ENCODE results near the gene TBCK.
A peak's percentile ranks its signal among the peaks of the same experiment; 100 is the strongest.
"Not testable (repeated sequence)": the region's sequence is repeated elsewhere in the genome, so short reads cannot be mapped to it uniquely, and the experiment has no call there.

Gene TBCK

GRCh38 chr4:106321168-106321567, 5.2 kb upstream of the TBCK start:
- not testable (repeated sequence) for DNase-seq

- DNase-seq = no peak
Observed at GRCh38 chr4:106320235-106320634, 4.2 kb upstream of the TBCK start.

- no peak for DNase-seq
Observed at GRCh38 chr4:106318511-106318910, 2.5 kb upstream of the TBCK start.

GRCh38 chr4:106317815-106318214, 1.8 kb upstream of the TBCK start:
- no peak for DNase-seq

GRCh38 chr4:106316773-106317409, 882 bp upstream of the TBCK start:
- DNase-seq = no peak

GRCh38 chr4:106315476-106315967, 487 bp downstream of the TBCK start:
- DNase-seq = peak; percentile 58

GRCh38 chr4:106314960-106315359, 1.0 kb downstream of the TBCK start:
- DNase-seq = no peak

- DNase-seq = no peak
Observed at GRCh38 chr4:106312997-106313522, 2.9 kb downstream of the TBCK start.

GRCh38 chr4:106312377-106312776, 3.6 kb downstream of the TBCK start:
- DNase-seq = no peak

DNA sequence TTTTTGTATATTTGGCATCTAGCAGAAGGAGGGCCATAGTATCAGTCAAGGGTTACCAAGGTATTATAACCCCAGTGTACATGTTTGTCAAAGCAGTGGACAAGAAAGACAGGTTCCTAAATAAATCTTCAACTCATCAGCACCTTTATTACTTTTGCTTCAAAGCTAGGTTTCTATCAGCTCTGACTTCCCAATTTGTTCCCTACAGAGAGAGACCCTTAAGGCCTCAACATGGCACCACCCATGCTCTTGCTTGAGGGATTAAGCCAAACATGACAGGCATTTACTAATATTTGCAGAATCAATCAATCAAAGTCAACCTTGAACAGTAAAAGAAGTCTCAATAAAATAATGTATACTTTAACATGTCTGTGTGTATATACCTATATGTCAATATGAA, 9.4 kb downstream of the TBCK start:
- no peak for DNase-seq

GRCh38 chr4:106305435-106306055, 10.5 kb downstream of the TBCK start:
- DNase-seq = no peak

- DNase-seq = no peak
Observed at GRCh38 chr4:106304632-106305031, 11.4 kb downstream of the TBCK start.

GRCh38 chr4:106303548-106304281, 12.3 kb downstream of the TBCK start:
- DNase-seq = no peak

DNA sequence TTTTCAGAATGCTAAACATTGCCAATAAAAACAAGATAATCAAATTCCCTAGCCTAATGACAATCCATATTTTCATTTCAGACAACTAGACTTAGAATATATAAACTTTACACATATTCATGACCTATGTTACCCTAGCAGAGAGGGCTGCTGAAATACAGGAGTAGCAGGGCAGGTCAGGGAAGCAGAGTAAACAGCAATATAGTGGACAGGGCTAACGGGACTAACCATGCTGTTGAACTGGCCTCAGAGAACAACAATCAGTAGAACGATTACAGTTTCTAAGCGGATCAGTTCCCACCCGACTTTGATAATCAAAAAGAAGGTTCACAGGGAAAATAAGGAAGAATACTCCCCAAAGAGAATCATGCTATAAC, 14.0 kb downstream of the TBCK start:
- no peak for DNase-seq

DNA sequence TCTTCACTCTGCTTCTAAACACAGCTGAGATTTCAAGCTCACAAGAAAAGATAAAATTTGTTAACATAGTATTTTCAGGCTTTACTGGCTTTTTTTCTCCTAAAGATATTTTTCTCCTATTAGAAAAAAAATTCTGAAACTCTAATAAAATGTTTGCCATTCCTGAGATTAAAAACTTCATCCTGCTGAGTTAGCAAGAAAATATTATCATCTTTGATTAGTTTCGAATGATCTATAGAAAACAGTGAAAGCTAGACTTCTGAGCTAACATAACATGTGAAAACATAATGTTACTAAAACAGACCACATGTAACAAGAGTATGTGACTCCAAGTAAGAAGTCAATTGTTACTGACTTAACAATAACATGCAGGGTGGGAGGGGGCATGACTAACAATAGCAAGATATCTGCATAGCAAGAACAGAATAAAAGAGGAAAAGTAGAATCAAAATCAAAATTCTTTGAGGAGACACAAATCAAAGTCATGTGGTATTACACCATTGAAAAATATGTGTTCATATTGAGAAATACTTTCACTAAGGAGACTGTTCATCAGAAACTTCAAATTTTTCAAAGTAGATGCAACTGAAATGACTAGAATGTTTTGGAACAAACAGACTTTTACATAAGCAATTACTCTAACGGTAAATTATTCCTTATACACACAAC, 14.5 kb downstream of the TBCK start:
- no peak for DNase-seq

DNA sequence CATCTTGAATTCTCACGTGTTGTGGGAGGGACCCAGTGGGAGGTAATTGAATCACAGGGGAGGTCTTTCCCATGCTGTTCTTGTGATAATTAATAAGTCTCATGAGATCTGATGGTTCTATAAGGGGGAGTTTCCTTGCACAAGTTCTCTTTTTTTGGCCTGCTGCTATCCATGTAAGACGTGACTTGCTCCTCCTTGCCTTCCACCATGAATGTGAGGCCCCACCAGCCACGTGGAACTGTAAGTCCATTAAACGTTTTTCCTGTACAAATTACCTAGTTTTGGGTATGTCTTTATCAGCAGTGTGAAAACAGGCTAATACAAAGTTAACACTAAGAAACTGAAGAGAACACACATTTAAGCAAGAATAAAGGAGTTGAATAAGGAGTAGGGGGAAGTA, 16.0 kb downstream of the TBCK start:
- no peak for DNase-seq

DNA sequence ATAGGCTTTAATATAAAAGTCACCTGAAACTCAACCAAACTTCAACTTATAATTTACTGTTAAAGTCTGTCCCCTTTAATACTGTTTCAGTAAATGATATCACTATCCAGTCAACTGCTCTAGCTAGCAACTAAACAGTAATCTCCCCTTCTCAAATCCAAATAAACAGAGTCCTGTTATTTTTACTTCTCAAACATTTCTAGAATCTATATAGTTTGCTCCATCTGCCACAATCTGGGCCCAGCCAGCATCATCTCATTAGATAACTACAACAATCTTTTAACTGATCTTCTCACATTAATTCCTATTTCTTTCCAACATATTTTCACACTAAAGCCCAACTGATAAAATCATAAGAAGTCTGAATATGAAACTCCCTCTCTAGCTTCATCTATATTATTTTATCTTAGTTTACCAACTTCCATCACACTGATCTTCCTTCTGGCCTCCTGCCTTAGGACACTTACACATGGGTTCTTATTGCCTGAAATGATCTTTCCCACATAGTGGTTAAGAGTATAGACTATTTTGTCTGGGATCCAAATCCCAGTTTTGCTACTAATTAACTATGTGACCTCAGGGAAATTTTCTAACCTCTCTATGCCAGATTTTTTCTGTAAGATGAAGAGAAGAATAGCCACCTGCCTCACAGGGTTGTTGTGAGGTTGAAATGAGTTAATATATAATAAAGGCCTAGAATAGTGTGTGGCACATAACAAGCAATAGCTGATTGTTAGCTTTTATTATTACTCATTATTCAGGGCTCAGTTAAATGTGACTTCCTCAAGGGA, 18.6 kb downstream of the TBCK start:
- no peak for DNase-seq

DNA sequence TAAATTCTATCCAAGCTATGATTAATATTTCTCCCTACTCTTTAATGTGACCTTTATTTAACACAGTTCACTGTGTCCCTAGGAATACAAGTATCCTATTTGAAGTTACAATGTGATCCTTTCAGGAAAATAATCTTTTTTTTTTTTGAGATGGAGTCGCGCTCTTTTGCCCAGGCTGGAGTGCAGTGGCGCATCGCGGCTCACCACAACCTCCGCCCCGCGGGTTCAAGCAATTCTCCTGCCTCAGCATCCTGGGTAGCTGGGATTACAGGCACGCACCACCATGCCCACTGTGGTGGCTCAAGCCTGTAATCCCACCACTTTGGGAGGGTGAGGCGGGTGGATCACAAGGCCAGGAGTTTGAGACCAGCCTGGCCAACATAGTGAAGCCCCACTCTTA, 21.9 kb downstream of the TBCK start:
- DNase-seq = no peak

DNA sequence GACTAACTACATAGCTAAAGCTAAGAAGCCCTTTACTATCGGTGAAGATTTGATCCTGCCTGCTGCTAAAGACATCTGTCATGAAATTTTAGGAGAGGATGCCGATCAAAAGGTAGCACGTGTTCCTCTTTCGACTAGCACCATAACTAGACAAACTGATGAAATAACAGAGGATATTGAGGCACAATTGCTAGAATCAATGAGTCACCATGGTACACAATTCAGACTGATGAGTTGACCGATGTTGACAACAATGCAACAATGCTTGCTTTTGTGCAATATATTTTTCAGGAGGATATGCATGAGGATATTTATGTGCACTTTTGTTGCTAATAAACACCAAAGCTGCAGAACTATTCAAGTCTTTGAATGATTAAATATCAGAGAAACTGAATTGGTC, 24.3 kb downstream of the TBCK start:
- no peak for DNase-seq

DNA sequence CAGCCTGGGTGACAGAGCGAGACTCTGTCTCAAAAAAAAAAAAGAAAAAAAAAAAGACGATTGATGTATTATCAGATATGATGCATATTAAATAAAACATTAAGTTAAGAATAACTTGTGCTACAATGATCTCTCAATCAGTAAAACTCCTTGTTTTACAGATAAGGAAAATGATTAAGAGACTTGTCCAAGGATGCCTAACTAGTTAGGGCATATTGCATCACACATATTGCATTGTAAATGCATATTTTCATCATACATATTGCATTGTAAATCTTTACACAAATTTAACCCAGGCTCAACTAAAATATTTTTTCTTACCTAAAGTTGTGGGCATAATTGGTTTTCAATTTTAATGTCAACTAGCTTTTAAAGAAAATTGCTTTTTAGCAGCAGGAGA, 26.3 kb downstream of the TBCK start:
- DNase-seq = no peak

DNA sequence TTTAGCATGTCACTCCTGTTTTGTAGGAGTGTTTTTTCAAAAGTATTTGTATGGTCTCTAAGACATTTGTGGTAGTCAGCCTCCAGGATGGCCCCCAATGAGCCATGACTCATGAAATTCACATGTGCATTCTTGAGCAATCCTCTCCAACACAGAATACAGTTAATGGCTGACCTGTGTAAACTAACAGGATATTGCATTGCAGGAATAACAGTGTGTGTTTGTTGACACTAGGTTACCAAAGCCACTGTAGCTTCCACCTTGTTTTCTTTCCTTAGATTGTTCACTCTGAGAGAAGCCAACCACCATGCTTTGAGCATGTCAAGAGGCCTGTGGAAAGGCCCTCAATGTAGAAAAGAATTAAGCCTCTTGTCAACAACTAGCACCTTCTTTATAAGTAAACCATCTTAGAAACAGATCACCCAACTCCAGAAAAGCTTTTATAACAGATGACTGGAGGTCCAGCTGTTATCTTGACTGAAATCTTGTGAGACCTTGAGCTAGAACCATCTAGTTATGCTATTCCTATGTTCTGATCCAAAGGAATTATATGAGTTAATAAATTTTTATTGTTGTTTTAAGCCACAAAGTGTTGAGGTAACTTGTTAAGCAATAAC, 28.5 kb downstream of the TBCK start:
- no peak for DNase-seq

DNA sequence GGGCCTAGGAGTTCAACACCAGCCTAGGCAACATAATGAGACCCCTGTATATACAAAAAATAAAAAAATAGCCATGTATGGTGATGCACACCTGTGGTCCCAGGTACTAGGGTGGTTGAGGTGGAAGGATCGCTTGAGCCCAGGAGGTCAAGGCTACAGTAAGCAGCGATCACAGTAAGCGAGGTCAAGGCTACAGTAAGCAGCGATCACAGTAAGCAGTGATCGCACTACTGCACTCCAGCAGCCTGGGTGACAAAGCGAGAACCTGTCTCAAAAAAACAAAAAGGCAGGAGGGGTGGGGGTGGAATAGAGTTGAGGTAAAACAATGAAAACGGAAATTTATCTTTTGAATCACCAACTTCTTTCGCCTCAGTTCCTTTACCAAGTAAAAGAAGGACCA, 29.4 kb downstream of the TBCK start:
- DNase-seq = no peak

Measured in NCI-H748 treated with DMSO at 0.1 percent for 48 hours (cell line).